Endodermal cell (in vitro differentiated cells): ENCODE measurements around the gene CIPC. TPM values are rescaled to one million over a fixed set of nuclear protein-coding genes. Genes with fewer than 3 reads are reported as not detected.

Experiments used
- DNase-seq: peaks from one replicate; pipeline ENCODE4 v3.0.0-alpha.2; 2017
- H3K27ac ChIP-seq: 2 replicates; pipeline ENCODE4 v1.5.1; 2013; ENCODE audit warnings: mild to moderate bottlenecking, low read depth, low read length, moderate library complexity
- H3K27me3 ChIP-seq: 2 replicates; pipeline ENCODE4 v1.6.1; 2013; ENCODE audit warnings: mild to moderate bottlenecking, low read length, moderate library complexity; ENCODE audit not compliant: insufficient read depth, control insufficient read depth, poor library complexity, severe bottlenecking
- H3K36me3 ChIP-seq: 2 replicates; pipeline ENCODE4 v1.7.0; 2013; ENCODE audit warnings: mild to moderate bottlenecking, low read length, moderate library complexity; ENCODE audit not compliant: control insufficient read depth, insufficient read depth
- H3K4me1 ChIP-seq: one replicate; pipeline ENCODE4 v1.7.0; 2013; ENCODE audit warnings: low read length; ENCODE audit not compliant: control insufficient read depth, insufficient read depth
- H3K4me3 ChIP-seq: 2 replicates; pipeline ENCODE4 v1.5.1; 2013; ENCODE audit warnings: mild to moderate bottlenecking, low read length, moderate library complexity
- H3K9ac ChIP-seq: 2 replicates; pipeline ENCODE4 v1.6.1; 2013; ENCODE audit warnings: mild to moderate bottlenecking, low read length, moderate library complexity; ENCODE audit not compliant: poor library complexity, severe bottlenecking; ENCODE audit errors: extremely low read depth
- H3K9me3 ChIP-seq: 2 replicates; pipeline ENCODE4 v1.6.1; 2013; ENCODE audit warnings: mild to moderate bottlenecking, low read length, moderate library complexity; ENCODE audit not compliant: control insufficient read depth
- H3K27ac Mint-ChIP-seq: 2 replicates; pipeline ENCODE4 v1.8.0; 2020; ENCODE audit warnings: mixed read lengths
- H3K27me3 Mint-ChIP-seq: 2 replicates; pipeline ENCODE4 v1.8.0; 2021; ENCODE audit warnings: mild to moderate bottlenecking, mixed read lengths; ENCODE audit not compliant: insufficient read depth
- H3K36me3 Mint-ChIP-seq: 2 replicates; pipeline ENCODE4 v1.8.0; 2020; ENCODE audit warnings: low read depth, mixed read lengths
- H3K4me1 Mint-ChIP-seq: 2 replicates; pipeline ENCODE4 v1.8.0; 2020; ENCODE audit warnings: mixed read lengths
- H3K4me3 Mint-ChIP-seq: 2 replicates; pipeline ENCODE4 v1.8.0; 2020; ENCODE audit warnings: mild to moderate bottlenecking, moderate library complexity, mixed read lengths
- H3K9me3 Mint-ChIP-seq: 2 replicates; pipeline ENCODE4 v1.8.0; 2020; ENCODE audit warnings: mild to moderate bottlenecking, mixed read lengths
- CTCF ChIP-seq: fragments of 200-600 bp; sonication (generic); conservative IDR thresholded peaks from 2 replicates; pipeline ENCODE4 v1.5.0; 2021; ENCODE audit warnings: antibody characterized with exemption, mild to moderate bottlenecking
- WGBS, 2 experiments: methylation state at CpG; one replicate each; pipeline versions ENCODE4 v1.1.5 to v1.1.7; 2013; ENCODE audit warnings: missing lambda C conversion rate in 2 of 2, mixed read lengths in 1 of 2; ENCODE audit not compliant: insufficient coverage in 1 of 2, insufficient read length in 1 of 2; 5-methylcytosine and 5-hydroxymethylcytosine counted together
- total RNA-seq, 2 donors: library from RNA; stranded (reverse); fragmentation: NEBNext Ultra II Directional in 1 of 2; extraction: Animal tissue kit (Norgen Biotek cat#: 25700) in 1 of 2; gene quantifications; 2 replicates in 1 of 2; 3 replicates in 1 of 2; pipeline ENCODE4 v1.2.1, GENCODE V29; 2021

CIPC gene
- total RNA-seq, 2 donors from 2014 or later = 16.2 to 22.5 TPM

GRCh38 chr14:77158175-77158881, 60.3 kb downstream of the CIPC start:
- peak; percentile 27 for TF ChIP-seq CTCF
- H3K27ac ChIP-seq = peak overlapping the region; percentile 86
- H3K4me1 ChIP-seq = peaks cover 3% of the 10 kb centered on the region
- H3K4me3 ChIP-seq = no peak overlapping the region
- WGBS, 2 experiments = 36 to 42% methylated on average over 5 to 15 of the region's 18 CpGs
- H3K9me3 ChIP-seq = no peaks in the 10 kb centered on the region
- Mint-ChIP-seq H3K27ac (peak overlapping the region; percentile 20), H3K36me3 (no peaks in the 10 kb centered on the region), H3K9me3 (no peaks in the 10 kb centered on the region), H3K27me3 (peaks cover 14% of the 10 kb centered on the region), H3K4me1 (peaks cover 11% of the 10 kb centered on the region), H3K4me3 (no peak overlapping the region)
- H3K27me3 ChIP-seq = peaks cover 8% of the 10 kb centered on the region
- peak; percentile 84 for DNase-seq
- no peak overlapping the region for H3K9ac ChIP-seq
- no peaks in the 10 kb centered on the region for H3K36me3 ChIP-seq

GRCh38 chr14:77158882-77159255, 60.8 kb downstream of the CIPC start:
- Histone ChIP-seq H3K9ac (no peak overlapping the region), H3K27me3 (peaks cover 8% of the 10 kb centered on the region), H3K4me1 (peaks cover 3% of the 10 kb centered on the region), H3K9me3 (no peaks in the 10 kb centered on the region), H3K4me3 (no peak overlapping the region), H3K27ac (peak overlapping the region; percentile 86), H3K36me3 (no peaks in the 10 kb centered on the region)
- no peak overlapping the region for H3K4me3 Mint-ChIP-seq
- 90 to 93% methylated on average over 2 of the region's 2 CpGs for WGBS, 2 experiments
- H3K4me1 Mint-ChIP-seq = peaks cover 11% of the 10 kb centered on the region
- H3K36me3 Mint-ChIP-seq = no peaks in the 10 kb centered on the region
- H3K27ac Mint-ChIP-seq = peak overlapping the region; percentile 20
- DNase-seq = no peak
- no peak for TF ChIP-seq CTCF
- H3K9me3 Mint-ChIP-seq = no peaks in the 10 kb centered on the region
- H3K27me3 Mint-ChIP-seq = peaks cover 12% of the 10 kb centered on the region

GRCh38 chr14:77161011-77161410, 63.0 kb downstream of the CIPC start:
- no peak overlapping the region for H3K4me3 ChIP-seq
- no peak overlapping the region for H3K27ac Mint-ChIP-seq
- H3K36me3 Mint-ChIP-seq = no peaks in the 10 kb centered on the region
- H3K27me3 Mint-ChIP-seq = no peaks in the 10 kb centered on the region
- 90 to 93% methylated on average over 3 to 4 of the region's 4 CpGs for whole genome bisulfite sequencing, 2 experiments
- TF ChIP-seq CTCF = no peak
- H3K36me3 ChIP-seq = no peaks in the 10 kb centered on the region
- H3K9me3 Mint-ChIP-seq = no peaks in the 10 kb centered on the region
- peaks cover 11% of the 10 kb centered on the region for H3K4me1 Mint-ChIP-seq
- peaks cover 3% of the 10 kb centered on the region for H3K4me1 ChIP-seq
- no peak overlapping the region for H3K27ac ChIP-seq
- H3K9ac ChIP-seq = no peak overlapping the region
- peaks cover 8% of the 10 kb centered on the region for H3K27me3 ChIP-seq
- no peak overlapping the region for H3K4me3 Mint-ChIP-seq
- no peaks in the 10 kb centered on the region for H3K9me3 ChIP-seq
- DNase-seq = no peak

Other genes with a start within 250 kb of the CIPC start
- gene IRF2BPL, start 69.5 kb upstream of the CIPC start, total RNA-seq = 10 to 100 TPM; 34.2 to 44.3 TPM
- gene ZDHHC22, start 43.5 kb downstream of the CIPC start, total RNA-seq = 1 to 10 TPM in 1 of 2 donors, under 1 TPM in 1; 0.38 to 1.7 TPM
- gene TMEM63C, start 83.5 kb downstream of the CIPC start, total RNA-seq = 1 to 10 TPM; 1.1 to 1.6 TPM
- not detected for gene NGB, start 172.9 kb downstream of the CIPC start, total RNA-seq
- 10 to 100 TPM; 58.5 to 70.6 TPM for gene POMT2, start 222.6 kb downstream of the CIPC start, total RNA-seq
- 10 to 100 TPM; 38.3 to 40.4 TPM for gene GSTZ1, start 222.8 kb downstream of the CIPC start, total RNA-seq